IPS DF 4.7 (cell line): Measurements from ENCODE around the gene PPTC7.
"Not testable (repeated sequence)": the region's sequence is repeated elsewhere in the genome, so short reads cannot be mapped to it uniquely, and the experiment has no call there.

ENCODE experiments used
- DNase-seq: peaks from one replicate; pipeline ENCODE4 v3.0.0-alpha.2; 2013; ENCODE audit warnings: low spot score; ENCODE audit errors: extremely low read depth

The PPTC7 gene, protein sequence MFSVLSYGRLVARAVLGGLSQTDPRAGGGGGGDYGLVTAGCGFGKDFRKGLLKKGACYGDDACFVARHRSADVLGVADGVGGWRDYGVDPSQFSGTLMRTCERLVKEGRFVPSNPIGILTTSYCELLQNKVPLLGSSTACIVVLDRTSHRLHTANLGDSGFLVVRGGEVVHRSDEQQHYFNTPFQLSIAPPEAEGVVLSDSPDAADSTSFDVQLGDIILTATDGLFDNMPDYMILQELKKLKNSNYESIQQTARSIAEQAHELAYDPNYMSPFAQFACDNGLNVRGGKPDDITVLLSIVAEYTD

GRCh38 chr12:110583137-110584059 is at the start of gene PPTC7:
PPTC7 (minus strand) TSS chr12:110583318; CDS start chr12:110583031, 287 bp downstream.
- peak; percentile 91 for DNase-seq

DNA sequence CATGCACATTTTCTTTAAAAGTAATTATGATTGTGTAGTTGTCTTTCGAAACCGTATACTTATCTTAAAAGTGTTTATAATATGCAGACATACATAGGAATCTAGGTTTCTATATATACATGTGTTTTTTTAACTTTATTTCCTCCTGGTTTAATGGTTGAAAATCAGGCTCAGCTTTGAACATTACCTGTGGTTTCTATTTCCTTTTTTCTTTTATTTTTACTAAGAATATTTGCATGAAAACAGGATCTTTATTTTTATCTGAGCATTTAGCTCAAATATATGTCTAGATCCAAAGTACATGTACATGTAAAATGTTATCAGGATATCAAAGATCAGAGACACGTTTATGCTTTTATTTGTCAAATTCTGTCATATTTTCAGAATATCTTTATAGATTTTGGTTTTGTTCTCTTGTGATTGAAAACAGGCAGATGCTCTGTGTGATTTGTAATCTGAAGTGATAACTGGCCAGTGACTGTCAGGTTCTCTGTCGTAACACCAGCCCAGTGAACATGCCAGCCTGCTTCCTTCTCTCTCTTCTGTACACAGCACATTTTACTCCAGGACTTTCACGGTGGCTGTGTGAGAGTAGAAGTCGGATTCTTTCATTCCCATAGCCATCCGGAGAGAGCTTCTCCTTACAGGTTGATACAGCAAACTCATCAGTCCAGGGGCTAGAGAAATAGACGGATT is 44.5 kb upstream of the PPTC7 start:
- no peak for DNase-seq

DNA sequence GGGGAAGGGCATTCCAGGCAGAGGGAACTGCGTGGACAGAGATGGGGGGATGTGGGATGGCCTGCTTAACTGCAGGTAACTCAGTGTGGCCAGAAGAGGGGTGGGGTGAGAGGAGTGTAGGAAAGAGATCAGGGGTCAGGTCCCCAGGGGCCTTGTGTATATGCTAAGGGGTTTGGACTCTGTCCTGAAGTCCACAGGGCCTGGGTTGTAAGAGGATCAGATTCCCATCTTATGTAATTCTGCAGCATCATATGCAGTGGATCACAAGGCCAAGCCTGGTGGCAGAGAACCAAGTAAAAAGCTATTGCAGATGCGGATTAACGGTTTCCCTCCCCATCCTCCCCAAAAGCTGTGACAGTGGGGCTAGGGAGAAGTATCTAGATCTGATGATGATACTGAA is 39.5 kb upstream of the PPTC7 start:
- DNase-seq, result no peak

DNA sequence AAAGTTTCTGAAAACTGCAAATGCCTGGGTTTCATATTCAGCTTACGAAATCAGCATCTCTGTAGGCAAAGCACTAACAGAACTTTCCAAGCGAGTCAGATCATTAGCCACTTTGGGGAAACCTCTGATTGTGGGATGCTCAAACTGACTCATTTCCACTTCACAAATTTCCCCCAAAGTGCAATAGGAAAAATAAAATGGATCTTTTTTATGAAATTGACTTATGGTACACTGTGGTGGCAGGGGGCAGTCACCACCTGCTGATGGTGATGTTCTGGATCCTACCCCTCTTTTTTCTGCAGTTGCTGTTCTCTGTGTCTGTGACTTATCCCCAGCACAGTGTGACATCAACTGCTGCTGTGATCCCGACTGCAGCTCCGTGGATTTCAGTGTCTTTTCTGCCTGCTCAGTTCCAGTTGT is 36.4 kb upstream of the PPTC7 start:
- no peak for DNase-seq

DNA sequence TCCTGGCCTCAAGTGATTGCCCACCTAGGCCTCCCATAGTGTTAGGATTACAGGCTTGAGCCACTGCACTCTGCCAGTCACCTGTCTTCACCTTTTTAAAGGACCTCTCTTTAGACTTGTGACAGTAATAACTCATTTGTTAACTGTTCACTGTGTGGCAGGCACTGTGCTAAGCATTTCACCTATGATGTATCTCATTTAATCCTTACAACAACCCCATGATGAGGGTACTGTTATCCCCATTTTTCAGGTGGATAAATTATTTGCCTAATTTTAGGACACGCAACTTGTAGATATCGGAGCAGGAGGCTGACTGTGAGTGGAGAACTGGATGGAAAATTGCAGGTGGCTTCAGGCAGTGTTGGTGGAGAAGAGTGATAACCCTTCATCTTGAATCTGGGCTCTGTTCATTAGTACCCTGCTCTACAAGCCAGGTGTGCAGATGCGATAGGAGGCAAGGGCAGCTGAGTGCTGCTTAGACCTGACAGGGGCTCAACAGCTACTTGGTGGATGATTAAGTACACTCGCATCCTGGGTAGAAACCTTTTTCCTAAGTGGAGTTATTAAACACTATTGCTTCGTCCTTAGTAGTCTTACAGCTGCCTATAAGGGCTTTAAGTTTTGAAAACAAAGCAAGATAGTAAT is 33.5 kb upstream of the PPTC7 start:
- DNase-seq, result no peak

GRCh38 chr12:110615171-110615570 is 32.1 kb upstream of the PPTC7 start:
- DNase-seq, result no peak

DNA sequence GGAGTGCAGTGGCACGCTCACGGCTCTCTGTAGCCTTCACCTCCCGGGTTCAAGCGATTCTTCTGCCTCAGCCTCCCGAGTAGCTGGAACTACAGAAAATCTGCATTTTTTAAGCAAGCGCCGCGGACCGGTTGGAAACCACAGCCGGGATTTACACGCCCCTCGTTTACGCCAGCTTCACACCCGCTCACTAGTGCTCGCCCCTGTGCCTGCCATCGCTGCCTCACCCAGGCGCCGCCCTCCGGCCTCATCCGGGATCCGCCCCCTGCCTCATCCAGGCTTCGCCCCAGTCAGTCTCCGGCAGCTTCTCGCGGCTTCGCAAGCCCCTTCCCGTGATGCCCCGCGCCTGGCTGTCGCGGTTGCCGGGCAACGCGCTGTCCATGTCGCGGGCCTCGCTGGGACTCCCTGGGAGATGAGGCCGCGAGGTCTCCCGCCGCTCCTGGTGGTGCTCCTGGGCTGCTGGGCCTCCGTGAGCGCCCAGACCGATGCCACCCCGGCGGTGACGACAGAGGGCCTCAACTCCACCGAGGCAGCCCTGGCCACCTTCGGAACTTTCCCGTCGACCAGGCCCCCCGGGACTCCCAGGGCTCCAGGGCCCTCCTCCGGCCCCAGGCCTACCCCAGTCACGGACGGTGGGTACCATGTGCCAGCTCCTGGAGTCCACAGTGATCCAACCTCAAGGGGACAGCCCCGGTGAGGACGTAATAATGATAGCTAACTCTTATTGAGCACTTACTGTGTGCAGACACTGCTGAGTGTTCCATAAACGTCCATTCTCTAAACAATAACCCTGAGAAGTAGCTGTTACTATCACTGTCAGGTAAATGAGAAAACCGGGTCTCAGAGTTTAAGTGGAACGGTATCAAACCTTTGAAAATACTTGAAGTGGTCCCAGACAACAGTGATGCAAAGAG is 30.9 kb upstream of the PPTC7 start, which contains the start of gene TCTN1:
TCTN1 (plus strand) TSS at position 359 of the 914 bp plus-strand sequence; CDS start at position 413, 54 bp downstream.
- DNase-seq, result peak; percentile 79

DNA sequence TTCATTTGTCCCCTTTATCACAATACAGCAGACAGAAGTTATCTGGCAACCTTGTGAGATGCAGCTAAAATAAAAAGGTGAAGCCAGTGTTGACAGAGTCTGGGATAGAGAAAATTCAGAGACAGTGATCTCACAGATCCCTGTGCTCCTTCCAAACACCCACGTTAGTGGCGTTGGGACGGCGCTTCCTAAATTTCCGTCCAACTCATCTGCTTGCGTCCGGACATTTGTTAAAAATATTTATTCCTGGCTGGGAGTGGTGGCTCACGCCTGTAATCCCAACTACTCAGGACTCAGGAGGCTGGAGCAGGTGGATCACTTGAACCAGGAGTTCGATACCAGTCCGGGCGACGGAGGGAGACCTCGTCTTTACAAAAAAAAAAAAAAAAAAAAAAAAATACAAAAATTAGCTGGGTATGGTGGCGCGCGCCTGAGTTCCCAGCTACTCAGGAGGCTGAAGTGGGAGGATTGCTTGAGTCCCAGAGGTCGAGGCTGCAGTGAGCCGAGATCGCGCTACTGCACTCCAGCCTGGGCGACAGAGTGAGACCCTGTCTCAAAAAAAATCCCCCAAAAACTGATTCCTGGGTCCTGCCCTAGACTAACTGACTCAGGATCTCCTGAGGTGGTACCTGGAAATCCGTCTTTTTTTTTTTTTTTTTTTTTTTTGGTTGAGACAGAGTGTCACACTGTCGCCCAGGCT is 30.1 kb upstream of the PPTC7 start:
- no peak for DNase-seq

- no peak for DNase-seq
Observed at GRCh38 chr12:110606253-110606611, 23.1 kb upstream of the PPTC7 start.

DNA sequence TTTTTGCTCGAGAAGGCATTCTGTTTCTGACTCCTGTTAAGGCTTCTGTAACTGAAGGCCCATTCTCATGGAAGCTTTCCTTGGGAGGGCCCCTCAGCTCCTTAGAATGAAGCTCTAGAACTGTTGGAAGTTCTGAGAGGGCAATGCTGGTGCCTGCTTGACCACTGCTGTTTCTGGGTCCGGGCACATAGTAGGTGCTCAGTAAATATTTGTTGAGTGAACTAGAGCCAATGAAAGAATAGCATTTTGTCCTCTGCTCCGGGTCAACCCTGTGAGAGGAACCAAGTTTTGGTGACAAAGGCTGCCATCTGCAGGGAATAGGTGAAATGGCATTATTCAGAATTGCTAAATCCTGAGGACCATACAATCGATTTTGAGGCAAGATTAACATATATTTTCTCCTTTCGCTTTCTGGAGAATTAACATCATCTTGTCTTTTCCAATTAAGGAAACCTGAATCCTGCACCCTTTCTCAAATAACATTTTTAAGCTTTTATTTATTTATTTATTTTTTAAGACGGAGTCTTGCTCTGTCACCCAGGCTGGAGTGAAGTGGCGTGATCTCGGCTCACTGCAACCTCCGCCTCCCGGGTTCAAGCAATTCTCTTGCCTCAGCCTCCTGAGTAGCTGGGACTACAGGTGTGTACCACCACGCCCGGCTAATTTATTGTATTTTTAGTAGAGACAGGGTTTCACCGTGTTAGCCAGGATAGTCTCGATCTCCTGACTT is 19.1 kb upstream of the PPTC7 start:
- DNase-seq, result peak; percentile 36

DNA sequence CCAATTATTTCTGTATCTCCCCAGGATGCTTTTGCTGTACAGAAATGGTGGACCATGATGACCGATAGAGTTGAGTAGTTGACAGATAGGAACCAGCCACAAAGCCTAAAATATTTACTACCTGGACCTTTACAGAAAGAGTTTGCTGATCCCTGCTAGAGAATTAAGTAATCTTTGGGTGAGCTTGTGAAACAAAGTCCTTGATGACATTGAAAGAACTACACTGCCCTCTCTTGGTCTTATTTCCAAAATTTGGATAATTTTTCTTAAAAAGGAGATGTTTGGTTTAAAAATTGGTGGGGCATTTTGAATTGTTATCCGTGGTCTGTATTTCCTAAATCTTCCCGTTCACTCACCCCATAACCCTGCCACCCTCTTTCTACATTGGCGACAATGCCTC is 17.1 kb upstream of the PPTC7 start:
- no peak for DNase-seq

GRCh38 chr12:110599334-110599733 is 16.2 kb upstream of the PPTC7 start:
- no peak for DNase-seq

- no peak for DNase-seq
Observed at GRCh38 chr12:110597885-110598284, 14.8 kb upstream of the PPTC7 start.

DNA sequence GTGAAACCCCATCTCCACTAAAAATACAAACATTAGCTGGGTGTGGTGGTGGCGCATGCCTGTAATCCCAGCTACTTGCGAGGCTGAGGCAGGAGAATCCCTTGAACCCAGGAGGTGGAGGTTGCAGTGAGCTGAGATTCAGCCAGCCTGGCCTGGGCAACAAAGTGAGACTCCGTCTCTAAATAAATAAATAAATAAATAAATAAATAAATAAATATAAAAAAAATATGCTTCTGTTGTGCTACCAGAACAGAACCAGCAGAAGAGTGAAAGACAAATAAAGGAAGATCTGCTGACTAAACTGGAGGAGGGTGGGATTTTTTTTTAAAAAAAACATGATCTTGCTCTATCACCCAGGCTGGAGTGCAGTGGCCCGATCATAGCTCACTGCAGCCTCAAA is 9.8 kb upstream of the PPTC7 start:
- DNase-seq, result not testable (repeated sequence)

DNA sequence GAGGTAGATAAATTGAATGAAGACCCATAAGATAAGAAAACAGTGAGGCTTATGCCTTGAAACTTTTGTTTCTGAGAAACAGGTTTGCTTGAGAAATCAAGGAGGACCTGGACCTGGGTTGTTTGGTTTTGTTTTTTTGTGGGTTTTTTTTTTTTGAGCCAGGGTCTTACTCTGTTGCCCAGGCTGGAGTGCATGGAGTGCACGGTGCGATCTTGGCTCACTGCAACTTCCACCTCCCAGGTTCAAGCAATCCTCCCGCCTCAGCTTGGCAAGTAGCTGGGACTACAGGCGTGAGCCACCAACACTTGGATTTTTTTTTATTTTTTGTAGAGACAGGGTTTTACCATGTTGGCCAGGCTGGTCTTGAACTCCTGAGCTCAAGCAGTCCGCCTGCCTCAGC is 9.0 kb upstream of the PPTC7 start:
- DNase-seq, result no peak

DNA sequence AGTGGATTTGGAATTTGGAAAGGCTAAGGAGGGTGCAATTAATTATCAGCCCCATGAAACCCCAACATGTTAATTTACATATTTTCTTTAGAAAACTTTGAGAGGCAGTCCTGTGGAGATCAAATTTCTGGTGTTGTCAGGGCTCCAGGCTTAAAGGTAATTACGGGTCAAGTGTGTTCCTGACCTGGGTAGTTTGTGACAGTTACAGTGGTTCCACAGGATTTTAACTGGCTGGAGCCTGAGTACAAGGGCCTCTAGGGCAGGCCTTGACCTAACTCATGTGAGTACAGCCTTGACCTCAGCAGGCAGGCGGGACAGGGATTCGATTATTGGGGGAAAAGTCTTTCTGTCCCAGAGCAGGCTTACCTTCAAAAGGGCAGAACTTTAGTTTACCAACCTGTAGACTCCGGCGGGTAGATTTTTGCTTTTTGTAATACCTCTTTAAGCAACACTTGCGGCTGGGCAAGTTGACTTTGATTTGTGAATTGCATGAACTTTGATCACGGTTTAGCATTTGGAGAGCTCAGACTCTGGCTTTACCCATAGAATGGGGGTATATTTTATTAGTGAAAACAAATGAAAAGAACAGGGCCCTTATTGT is 8.4 kb upstream of the PPTC7 start:
- DNase-seq, result no peak

DNA sequence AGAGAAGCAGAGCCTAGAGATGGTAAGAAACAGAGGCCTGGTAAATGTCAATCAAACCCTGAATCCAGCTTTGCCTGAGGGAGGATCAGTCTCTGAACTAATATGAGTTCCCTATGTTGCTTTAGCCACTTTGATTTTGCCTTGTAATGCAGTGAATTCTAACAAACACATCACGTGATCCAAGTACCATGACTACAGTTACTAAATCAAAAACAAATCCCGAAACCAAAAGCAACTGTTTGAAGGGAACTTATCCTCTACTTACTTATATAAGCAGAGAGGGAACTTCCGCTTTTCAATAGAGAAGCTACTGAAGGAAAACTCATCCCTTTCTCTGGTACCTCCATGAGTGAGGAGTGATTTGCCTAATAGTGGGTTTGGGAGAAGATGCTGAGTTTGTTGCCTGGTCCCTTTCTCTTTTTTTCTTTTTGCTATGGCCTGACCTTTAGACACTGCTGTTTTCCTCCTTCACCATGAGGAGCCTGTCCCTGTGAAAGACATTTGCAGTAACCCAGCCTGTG is 7.7 kb upstream of the PPTC7 start:
- DNase-seq, result no peak

GRCh38 chr12:110590059-110590458 is 6.9 kb upstream of the PPTC7 start:
- DNase-seq, result no peak
